HG03045 (cell line): ENCODE measurements around the gene DRC3.

Experiments
- ATAC-seq: cut with Tn5 transposase; IDR thresholded peaks from one replicate; pipeline ENCODE4 v1.9.1; 2021; ENCODE audit warnings: mild to moderate bottlenecking, moderate library complexity; ENCODE audit not compliant: unreplicated experiment

Gene DRC3

GRCh38 chr17:17964710-17965109, 8.0 kb upstream of the DRC3 start:
- ATAC-seq, result no peak

GRCh38 chr17:17965152-17965721, 7.4 kb upstream of the DRC3 start:
- ATAC-seq, result no peak

GRCh38 chr17:17966399-17966798, 6.3 kb upstream of the DRC3 start:
- ATAC-seq, result no peak

GRCh38 chr17:17970699-17971430, 1.8 kb upstream of the DRC3 start:
- ATAC-seq, result no peak

GRCh38 chr17:17971431-17972125, 1.1 kb upstream of the DRC3 start:
- ATAC-seq, result no peak

- no peak for ATAC-seq
These were observed 241 bp downstream of the DRC3 start for GRCh38 chr17:17972952-17973254.

GRCh38 chr17:17975436-17975835, 2.8 kb downstream of the DRC3 start:
- ATAC-seq, result no peak

GRCh38 chr17:17976931-17977570, 4.4 kb downstream of the DRC3 start:
- ATAC-seq, result no peak

- no peak for ATAC-seq
These were observed 6.1 kb downstream of the DRC3 start for GRCh38 chr17:17978481-17979424.

GRCh38 chr17:17979778-17980177, 7.1 kb downstream of the DRC3 start:
- ATAC-seq, result no peak

- no peak for ATAC-seq
These were observed 8.7 kb downstream of the DRC3 start for GRCh38 chr17:17981330-17981729.

- ATAC-seq, result no peak
These were observed 10.1 kb downstream of the DRC3 start for GRCh38 chr17:17982801-17983200.

- ATAC-seq, result no peak
These were observed 10.7 kb downstream of the DRC3 start for GRCh38 chr17:17983376-17983775.

- no peak for ATAC-seq
These were observed 11.1 kb downstream of the DRC3 start for GRCh38 chr17:17983776-17984175.

GRCh38 chr17:17985153-17985552, 12.5 kb downstream of the DRC3 start:
- ATAC-seq, result no peak

- ATAC-seq, result no peak
These were observed 12.9 kb downstream of the DRC3 start for GRCh38 chr17:17985555-17985954.

GRCh38 chr17:17987187-17987896, 14.7 kb downstream of the DRC3 start:
- no peak for ATAC-seq

GRCh38 chr17:17987901-17988300, 15.2 kb downstream of the DRC3 start:
- ATAC-seq, result no peak

GRCh38 chr17:17988427-17988945, 15.8 kb downstream of the DRC3 start:
- ATAC-seq, result no peak

- no peak for ATAC-seq
These were observed 16.4 kb downstream of the DRC3 start for GRCh38 chr17:17989081-17989480.
